CD14-positive monocyte (primary cell): ENCODE data around the gene PPP4R3B. TPM values are rescaled to one million over a fixed set of nuclear protein-coding genes. Genes with fewer than 3 reads are reported as not detected.

Source experiments
- DNase-seq, 3 donors: peaks; one replicate each; pipeline ENCODE4 v3.0.0-alpha.2; 2011 to 2022
- H2AFZ ChIP-seq: 2 replicates; pipeline ENCODE4 v1.6.0; 2012; ENCODE audit warnings: mild to moderate bottlenecking, low read depth, low read length, inconsistent platforms; ENCODE audit not compliant: insufficient read depth, poor library complexity, severe bottlenecking
- H3K27ac ChIP-seq, 2 donors: 1 replicate in 1 of 2; 2 replicates in 1 of 2; pipeline ENCODE4 v1.5.1; 2012 to 2013; ENCODE audit warnings: low read length in 2 of 2, control low read depth in 1 of 2, inconsistent platforms in 1 of 2, low read depth in 1 of 2, mild to moderate bottlenecking in 1 of 2
- H3K27me3 ChIP-seq, 2 donors: one replicate each; pipeline versions ENCODE4 v1.6.0 to v1.6.1; 2011 to 2013; ENCODE audit warnings: low read length in 2 of 2; ENCODE audit not compliant: control insufficient read depth in 2 of 2, insufficient read depth in 2 of 2
- H3K36me3 ChIP-seq, 2 donors: replicated peaks in 1 of 2; 1 replicate in 1 of 2; 2 replicates in 1 of 2; pipeline versions ENCODE4 v1.5.1 to v1.6.1; 2012 to 2013; ENCODE audit warnings: low read length in 2 of 2, control low read depth in 1 of 2, inconsistent platforms in 1 of 2, mild to moderate bottlenecking in 1 of 2; ENCODE audit not compliant: insufficient read depth in 2 of 2, control insufficient read depth in 1 of 2
- H3K4me1 ChIP-seq, 2 donors: 1 replicate in 1 of 2; 2 replicates in 1 of 2; pipeline versions ENCODE4 v1.5.1 to v1.6.1; 2012 to 2013; ENCODE audit warnings: low read length in 2 of 2, control low read depth in 1 of 2, inconsistent platforms in 1 of 2, mild to moderate bottlenecking in 1 of 2, moderate library complexity in 1 of 2; ENCODE audit not compliant: insufficient read depth in 2 of 2, control insufficient read depth in 1 of 2
- H3K4me2 ChIP-seq: replicated peaks from 2 replicates; pipeline ENCODE3; 2012; ENCODE audit warnings: low read length, moderate library complexity, mild to moderate bottlenecking; ENCODE audit not compliant: poor library complexity, severe bottlenecking; ENCODE audit errors: extremely low read depth
- H3K4me3 ChIP-seq, 3 experiments: fragments of 200-600 bp in 1 of 3; sonication (generic) in 1 of 3; replicated peaks in 1 of 3; 1 replicate in 2 of 3; 2 replicates in 1 of 3; pipeline ENCODE4 v1.5.1; 2011 to 2013; ENCODE audit warnings: low read length in 3 of 3, mild to moderate bottlenecking in 3 of 3, control low read depth in 2 of 3, low read depth in 2 of 3, inconsistent platforms in 1 of 3, moderate library complexity in 1 of 3
- H3K79me2 ChIP-seq: 2 replicates; pipeline ENCODE4 v1.6.0; 2012; ENCODE audit warnings: mild to moderate bottlenecking, control low read depth, inconsistent platforms, low read length, moderate library complexity; ENCODE audit not compliant: insufficient read depth
- H3K9ac ChIP-seq: 2 replicates; pipeline ENCODE4 v1.6.0; 2017; ENCODE audit warnings: low read length, mild to moderate bottlenecking; ENCODE audit not compliant: insufficient read depth, poor library complexity, severe bottlenecking
- H3K9me3 ChIP-seq, 2 donors: replicated peaks in 1 of 2; 1 replicate in 1 of 2; 2 replicates in 1 of 2; pipeline versions ENCODE4 v1.5.1 to v1.6.1; 2012 to 2013; ENCODE audit warnings: low read length in 2 of 2, control low read depth in 1 of 2; ENCODE audit not compliant: control insufficient read depth in 1 of 2, insufficient read depth in 1 of 2
- H4K20me1 ChIP-seq: 2 replicates; pipeline ENCODE4 v1.6.0; 2012; ENCODE audit warnings: mild to moderate bottlenecking, low read length, control low read depth, moderate library complexity; ENCODE audit not compliant: insufficient read depth
- H3K27ac Mint-ChIP-seq, 7 donors: one replicate each; pipeline ENCODE4 v1.8.0; 2020; ENCODE audit warnings: mild to moderate bottlenecking in 7 of 7, mixed read lengths in 7 of 7, moderate library complexity in 6 of 7, inconsistent platforms in 2 of 7
- H3K27me3 Mint-ChIP-seq, 3 donors: one replicate each; pipeline ENCODE4 v1.8.0; 2021 to 2022; ENCODE audit warnings: low read depth in 3 of 3, mild to moderate bottlenecking in 3 of 3, mixed read lengths in 3 of 3, moderate library complexity in 3 of 3, inconsistent platforms in 1 of 3
- H3K36me3 Mint-ChIP-seq, 2 donors: one replicate each; pipeline ENCODE4 v1.8.0; 2020; ENCODE audit warnings: mixed read lengths in 2 of 2, inconsistent platforms in 1 of 2, mild to moderate bottlenecking in 1 of 2
- H3K4me1 Mint-ChIP-seq: one replicate; pipeline ENCODE4 v1.8.0; 2020; ENCODE audit warnings: mild to moderate bottlenecking, mixed read lengths
- H3K4me3 Mint-ChIP-seq, 2 donors: one replicate each; pipeline ENCODE4 v1.8.0; 2020; ENCODE audit warnings: mild to moderate bottlenecking in 2 of 2, mixed read lengths in 2 of 2, moderate library complexity in 1 of 2
- H3K9me3 Mint-ChIP-seq, 7 donors: one replicate each; pipeline ENCODE4 v1.8.0; 2020 to 2022; ENCODE audit warnings: mixed read lengths in 7 of 7, mild to moderate bottlenecking in 6 of 7, moderate library complexity in 6 of 7, inconsistent platforms in 2 of 7
- WGBS: methylation state at CpG from one replicate; pipeline ENCODE4 v1.1.5; 2013; ENCODE audit warnings: missing lambda C conversion rate; ENCODE audit not compliant: insufficient coverage; 5-methylcytosine and 5-hydroxymethylcytosine counted together
- intact Hi-C, 2 donors: fragments of 100-400 bp; cut with micrococcal nuclease; formaldehyde crosslinking; loops; one replicate each; pipeline versions ENCODE4 v1.15.0 to v1.15.1; 2023
- polyA plus RNA-seq, 3 donors: library from polyadenylated mRNA; depleted of rRNA in 1 of 3; unstranded in 2 of 3; stranded (reverse) in 1 of 3; fragments of 300-500 nt in 2 of 3; fragments of >200 nt in 1 of 3; fragmentation: Illumina TruSeq in 2 of 3; gene quantifications; 1 replicate in 2 of 3; 2 replicates in 1 of 3; pipeline ENCODE4 v1.2.3, GENCODE V29; 2012 to 2021
- TF ChIP-seq, protein P1 (sequence below): fragments of 200-600 bp; IDR thresholded peaks from one replicate; pipeline ENCODE4 v1.8.0; 2022; ENCODE audit warnings: antibody characterized with exemption, mild to moderate bottlenecking

Gene PPP4R3B
- polyA plus RNA-seq, 3 donors, result 13.3 to 41.1 (median 30.2) TPM

DNA sequence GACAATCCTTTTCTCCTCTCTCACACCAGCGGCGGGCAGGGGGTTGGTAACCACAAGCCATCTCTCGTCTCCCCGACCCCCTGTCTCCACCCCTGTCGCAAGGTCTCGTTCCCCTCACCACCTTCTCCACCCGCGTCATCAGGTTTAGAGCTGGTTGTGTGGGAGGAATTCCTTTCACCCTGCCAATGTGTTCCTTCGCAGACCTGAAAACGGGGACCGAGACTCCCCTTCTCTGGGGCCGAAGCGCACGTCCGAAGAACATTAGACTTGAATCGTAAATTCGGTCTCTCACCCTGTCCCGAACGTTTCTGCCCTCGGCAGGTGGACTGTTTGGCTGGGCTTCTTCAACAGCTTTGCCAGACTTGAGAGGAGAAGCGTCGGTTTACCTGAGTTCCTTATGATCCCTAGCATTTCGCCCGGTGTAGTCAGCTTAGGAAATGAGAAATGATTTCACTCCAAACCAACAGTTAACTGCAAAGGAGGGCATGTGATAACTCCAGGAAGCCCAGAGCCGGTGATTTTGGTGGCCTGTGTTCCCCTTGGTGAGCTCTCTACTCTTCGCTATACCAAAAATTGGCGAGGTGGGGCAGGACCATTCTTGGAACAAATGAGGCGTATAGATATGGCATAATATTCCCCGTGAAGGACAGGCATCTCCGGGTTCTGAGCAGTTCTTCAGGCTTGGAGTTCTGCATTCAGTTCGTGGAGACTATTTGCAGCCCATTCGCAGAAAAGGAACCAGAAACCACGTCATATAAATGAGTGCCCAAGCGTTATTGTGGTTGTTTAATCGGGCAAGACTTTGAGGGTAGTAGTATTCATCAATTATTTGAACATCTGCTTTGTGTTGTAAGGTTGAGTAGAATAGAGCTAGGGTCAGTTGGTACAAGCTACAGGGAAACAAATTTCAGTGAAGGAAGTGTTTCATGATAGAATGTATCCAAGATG is 97.2 kb downstream of the PPP4R3B start:
- H3K4me2 ChIP-seq, result peak overlapping the region; percentile 94
- TF ChIP-seq, protein P1, sequence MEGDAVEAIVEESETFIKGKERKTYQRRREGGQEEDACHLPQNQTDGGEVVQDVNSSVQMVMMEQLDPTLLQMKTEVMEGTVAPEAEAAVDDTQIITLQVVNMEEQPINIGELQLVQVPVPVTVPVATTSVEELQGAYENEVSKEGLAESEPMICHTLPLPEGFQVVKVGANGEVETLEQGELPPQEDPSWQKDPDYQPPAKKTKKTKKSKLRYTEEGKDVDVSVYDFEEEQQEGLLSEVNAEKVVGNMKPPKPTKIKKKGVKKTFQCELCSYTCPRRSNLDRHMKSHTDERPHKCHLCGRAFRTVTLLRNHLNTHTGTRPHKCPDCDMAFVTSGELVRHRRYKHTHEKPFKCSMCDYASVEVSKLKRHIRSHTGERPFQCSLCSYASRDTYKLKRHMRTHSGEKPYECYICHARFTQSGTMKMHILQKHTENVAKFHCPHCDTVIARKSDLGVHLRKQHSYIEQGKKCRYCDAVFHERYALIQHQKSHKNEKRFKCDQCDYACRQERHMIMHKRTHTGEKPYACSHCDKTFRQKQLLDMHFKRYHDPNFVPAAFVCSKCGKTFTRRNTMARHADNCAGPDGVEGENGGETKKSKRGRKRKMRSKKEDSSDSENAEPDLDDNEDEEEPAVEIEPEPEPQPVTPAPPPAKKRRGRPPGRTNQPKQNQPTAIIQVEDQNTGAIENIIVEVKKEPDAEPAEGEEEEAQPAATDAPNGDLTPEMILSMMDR, result no peak
- peaks cover 0 to 5% (median 2%) of the 10 kb centered on the region in 3 donors for H3K27me3 Mint-ChIP-seq
- peak overlapping the region; percentile 17 for H3K27ac ChIP-seq
- peaks cover 16 to 18% of the 10 kb centered on the region in 2 donors for H3K4me1 ChIP-seq
- H3K4me3 Mint-ChIP-seq, result peak overlapping the region; percentile 94 to 96
- 0% methylated on average over 18 of the region's 35 CpGs for WGBS
- peak in 2 of 3 donors; percentile 15 to 16 for DNase-seq
- H3K27me3 ChIP-seq, result no peaks in the 10 kb centered on the region
- H3K9ac ChIP-seq, result peak overlapping the region; percentile 63
- H3K36me3 Mint-ChIP-seq, result no peaks in the 10 kb centered on the region
- no peaks in the 10 kb centered on the region for H4K20me1 ChIP-seq
- no peaks in the 10 kb centered on the region for H3K79me2 ChIP-seq
- no peaks in the 10 kb centered on the region for H3K9me3 Mint-ChIP-seq
- peak overlapping the region; percentile 46 to 93 (median 88) for H3K27ac Mint-ChIP-seq
- peak overlapping the region; percentile 96 for H2AFZ ChIP-seq
- H3K4me1 Mint-ChIP-seq, result peaks cover 18% of the 10 kb centered on the region
- intact Hi-C loops, result loop anchor here (2.0 to 5.0 kb wide), 4 partner anchors 97 to 103 kb away; partner anchors contain the start of genes PPP4R3B (in 2 of the 2) and CCDC88A (in 1 of the 2)
- H3K4me3 ChIP-seq, result peak overlapping the region; percentile 56 to 93 (median 86)
- H3K9me3 ChIP-seq, result no peaks in the 10 kb centered on the region
- no peaks in the 10 kb centered on the region for H3K36me3 ChIP-seq

DNA sequence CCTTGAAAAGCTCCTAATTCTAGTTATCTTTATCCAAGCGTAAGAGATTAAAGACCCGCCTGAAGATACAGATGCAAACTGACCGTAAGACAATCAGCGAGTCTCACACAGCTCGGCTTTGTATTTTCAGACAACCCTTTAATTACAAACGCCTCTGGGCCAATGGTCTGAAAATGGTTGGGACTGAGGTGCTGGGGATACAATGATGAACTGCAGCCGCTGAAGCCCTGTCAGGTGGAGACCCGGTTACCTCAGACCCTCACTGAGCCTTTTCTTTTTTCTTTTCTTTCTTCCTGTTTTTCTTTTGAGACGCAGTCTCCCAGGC is 98.6 kb downstream of the PPP4R3B start:
- H3K4me3 ChIP-seq, result peak overlapping the region; percentile 56 to 93 (median 86)
- H3K27me3 Mint-ChIP-seq, result peaks cover 0 to 5% (median 0%) of the 10 kb centered on the region in 3 donors
- H3K27me3 ChIP-seq, result no peaks in the 10 kb centered on the region
- DNase-seq, result peak in 1 of 3 donors; percentile 5
- H3K36me3 ChIP-seq, result no peaks in the 10 kb centered on the region
- no peaks in the 10 kb centered on the region for H3K36me3 Mint-ChIP-seq
- peak overlapping the region; percentile 89 to 94 (median 93) for H3K27ac Mint-ChIP-seq
- peak overlapping the region; percentile 96 for H2AFZ ChIP-seq
- 54% methylated on average over 3 of the region's 9 CpGs for WGBS
- intact Hi-C loops, result loop anchor here (2.0 to 5.0 kb wide), 3 partner anchors 98 to 102 kb away; partner anchors contain the start of genes PPP4R3B (in 2 of the 2) and CCDC88A (in 1 of the 2)
- H3K9me3 Mint-ChIP-seq, result no peaks in the 10 kb centered on the region
- H4K20me1 ChIP-seq, result no peaks in the 10 kb centered on the region
- H3K9me3 ChIP-seq, result no peaks in the 10 kb centered on the region
- H3K79me2 ChIP-seq, result no peaks in the 10 kb centered on the region
- H3K4me1 ChIP-seq, result peaks cover 16 to 18% of the 10 kb centered on the region in 2 donors
- H3K4me3 Mint-ChIP-seq, result peak overlapping the region; percentile 94 to 96
- H3K9ac ChIP-seq, result peak overlapping the region; percentile 63
- H3K27ac ChIP-seq, result peak overlapping the region; percentile 54 to 74
- TF ChIP-seq, protein P1, result no peak
- peaks cover 18% of the 10 kb centered on the region for H3K4me1 Mint-ChIP-seq
- peak overlapping the region; percentile 94 for H3K4me2 ChIP-seq
